ENCODE results near the gene GALNTL6. TPM values are rescaled to one million over a fixed set of nuclear protein-coding genes. Genes with fewer than 3 reads are reported as not detected.

The GALNTL6 gene
- total RNA-seq, 1 experiment from 2014 or later: not detected

DNA sequence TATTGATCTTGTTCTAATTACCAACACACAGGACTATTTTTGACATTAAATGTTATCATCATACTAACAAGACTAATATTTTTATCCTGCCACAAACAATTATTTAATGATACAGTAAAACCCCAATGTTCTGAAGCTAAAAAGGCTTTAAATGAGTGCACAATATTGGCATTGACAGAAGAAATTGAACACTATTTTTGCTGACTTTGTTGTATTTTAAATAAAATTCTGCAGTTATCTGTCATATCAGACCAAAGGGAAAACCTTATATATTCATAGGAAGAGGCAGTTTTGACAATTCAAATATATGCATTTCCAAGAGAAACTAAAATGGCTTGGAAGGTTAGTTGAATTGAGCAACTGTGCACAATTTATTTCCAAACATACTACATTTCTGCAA lies 957.6 kb downstream of the GALNTL6 start:
- ChIA-PET POLR2A (interaction anchor here (0.6 kb wide), 1 partner anchor 15 kb away, joined by 4 read pairs; no protein-coding TSS in a partner anchor), CTCF (interaction anchor here (1.3 kb wide), 1 partner anchor 28 kb away, joined by 3 read pairs; no protein-coding TSS in a partner anchor)
- intact Hi-C loops (cut with micrococcal nuclease): no loop called here
- TF ChIP-seq, protein P1, sequence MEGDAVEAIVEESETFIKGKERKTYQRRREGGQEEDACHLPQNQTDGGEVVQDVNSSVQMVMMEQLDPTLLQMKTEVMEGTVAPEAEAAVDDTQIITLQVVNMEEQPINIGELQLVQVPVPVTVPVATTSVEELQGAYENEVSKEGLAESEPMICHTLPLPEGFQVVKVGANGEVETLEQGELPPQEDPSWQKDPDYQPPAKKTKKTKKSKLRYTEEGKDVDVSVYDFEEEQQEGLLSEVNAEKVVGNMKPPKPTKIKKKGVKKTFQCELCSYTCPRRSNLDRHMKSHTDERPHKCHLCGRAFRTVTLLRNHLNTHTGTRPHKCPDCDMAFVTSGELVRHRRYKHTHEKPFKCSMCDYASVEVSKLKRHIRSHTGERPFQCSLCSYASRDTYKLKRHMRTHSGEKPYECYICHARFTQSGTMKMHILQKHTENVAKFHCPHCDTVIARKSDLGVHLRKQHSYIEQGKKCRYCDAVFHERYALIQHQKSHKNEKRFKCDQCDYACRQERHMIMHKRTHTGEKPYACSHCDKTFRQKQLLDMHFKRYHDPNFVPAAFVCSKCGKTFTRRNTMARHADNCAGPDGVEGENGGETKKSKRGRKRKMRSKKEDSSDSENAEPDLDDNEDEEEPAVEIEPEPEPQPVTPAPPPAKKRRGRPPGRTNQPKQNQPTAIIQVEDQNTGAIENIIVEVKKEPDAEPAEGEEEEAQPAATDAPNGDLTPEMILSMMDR (IDR thresholded peaks at IDR 0.05; ENCODE audit: unreplicated experiment): no peak
- Mint-ChIP-seq H3K36me3 (ENCODE audit: insufficient read depth, unreplicated experiment) (no peaks in the 10 kb centered on the region), H3K4me1 (ENCODE audit: insufficient read depth, unreplicated experiment) (no peaks in the 10 kb centered on the region), H3K9me3 (ENCODE audit: unreplicated experiment) (no peaks in the 10 kb centered on the region), H3K27ac (ENCODE audit: low read depth, unreplicated experiment) (no peak overlapping the region), H3K4me3 (ENCODE audit: unreplicated experiment) (no peak overlapping the region), H3K27me3 (ENCODE audit: insufficient read depth, unreplicated experiment) (peaks cover 90% of the 10 kb centered on the region)
- no TSS peak for BruUV-seq (replicated peaks)
- DNase-seq (ENCODE audit: unreplicated experiment): no peak

DNA sequence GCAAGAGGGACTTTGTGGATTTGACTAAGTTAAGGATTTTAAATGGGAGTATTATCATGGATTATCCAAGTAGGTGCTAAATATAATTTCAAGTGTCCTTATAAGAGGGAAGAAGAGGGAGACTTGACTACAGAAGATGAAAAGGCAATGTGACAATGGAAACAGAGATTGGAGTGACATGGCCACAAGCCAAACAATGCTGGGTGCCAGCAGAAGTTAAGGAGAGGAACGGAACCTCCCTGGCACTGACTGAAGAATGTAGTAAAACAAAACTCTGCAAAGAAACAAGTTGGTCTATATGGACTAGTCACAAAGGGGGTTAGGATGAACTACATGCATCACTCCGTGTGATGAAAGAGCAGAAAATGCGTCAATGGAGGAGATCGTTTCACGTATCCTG lies 959.6 kb downstream of the GALNTL6 start:
- no peak overlapping the region for H3K27ac Mint-ChIP-seq (ENCODE audit: low read depth, unreplicated experiment)
- intact Hi-C loops (cut with micrococcal nuclease): no loop called here
- no peak for DNase-seq (ENCODE audit: unreplicated experiment)
- ChIA-PET POLR2A (no interaction called here), CTCF (no interaction called here)
- H3K4me3 Mint-ChIP-seq (ENCODE audit: unreplicated experiment): no peak overlapping the region
- no peaks in the 10 kb centered on the region for H3K36me3 Mint-ChIP-seq (ENCODE audit: insufficient read depth, unreplicated experiment)
- BruUV-seq (replicated peaks): no TSS peak
- H3K27me3 Mint-ChIP-seq (ENCODE audit: insufficient read depth, unreplicated experiment): peaks cover 90% of the 10 kb centered on the region
- TF ChIP-seq, protein P1 (IDR thresholded peaks at IDR 0.05; ENCODE audit: unreplicated experiment): no peak
- H3K4me1 Mint-ChIP-seq (ENCODE audit: insufficient read depth, unreplicated experiment): no peaks in the 10 kb centered on the region
- H3K9me3 Mint-ChIP-seq (ENCODE audit: unreplicated experiment): no peaks in the 10 kb centered on the region

DNA sequence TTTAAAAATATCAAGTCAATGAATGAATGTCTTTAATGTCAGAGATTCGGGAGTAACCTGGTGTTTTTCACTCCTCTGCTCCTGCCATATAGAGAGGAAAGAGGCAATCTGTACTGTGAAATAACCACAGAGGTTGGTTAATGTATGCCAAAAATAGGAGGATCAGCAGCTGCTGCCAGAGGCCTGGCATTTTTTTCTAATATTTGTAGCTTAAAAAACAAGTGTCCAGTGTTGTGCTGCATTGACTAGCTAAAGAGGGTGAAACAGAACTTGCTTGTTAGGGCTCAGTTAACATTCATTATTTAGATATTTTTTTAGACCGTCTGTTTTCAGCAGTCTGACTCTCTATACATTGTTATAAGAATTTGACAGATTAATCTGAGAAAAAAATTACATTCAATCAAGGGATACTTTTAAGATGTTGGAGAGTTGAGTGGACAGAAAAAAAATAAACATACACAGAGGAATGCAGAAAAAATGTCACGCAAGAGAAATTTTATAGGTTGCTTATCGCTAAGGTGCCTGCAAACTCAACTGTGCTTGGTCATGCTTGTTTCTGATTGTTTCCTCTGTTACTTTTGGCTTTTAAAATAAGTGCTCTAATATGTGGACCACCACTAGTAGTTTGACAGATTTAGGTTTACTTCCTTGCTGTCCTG lies 963.1 kb downstream of the GALNTL6 start:
- intact Hi-C loops (cut with micrococcal nuclease): no loop called here
- BruUV-seq (replicated peaks): no TSS peak

DNA sequence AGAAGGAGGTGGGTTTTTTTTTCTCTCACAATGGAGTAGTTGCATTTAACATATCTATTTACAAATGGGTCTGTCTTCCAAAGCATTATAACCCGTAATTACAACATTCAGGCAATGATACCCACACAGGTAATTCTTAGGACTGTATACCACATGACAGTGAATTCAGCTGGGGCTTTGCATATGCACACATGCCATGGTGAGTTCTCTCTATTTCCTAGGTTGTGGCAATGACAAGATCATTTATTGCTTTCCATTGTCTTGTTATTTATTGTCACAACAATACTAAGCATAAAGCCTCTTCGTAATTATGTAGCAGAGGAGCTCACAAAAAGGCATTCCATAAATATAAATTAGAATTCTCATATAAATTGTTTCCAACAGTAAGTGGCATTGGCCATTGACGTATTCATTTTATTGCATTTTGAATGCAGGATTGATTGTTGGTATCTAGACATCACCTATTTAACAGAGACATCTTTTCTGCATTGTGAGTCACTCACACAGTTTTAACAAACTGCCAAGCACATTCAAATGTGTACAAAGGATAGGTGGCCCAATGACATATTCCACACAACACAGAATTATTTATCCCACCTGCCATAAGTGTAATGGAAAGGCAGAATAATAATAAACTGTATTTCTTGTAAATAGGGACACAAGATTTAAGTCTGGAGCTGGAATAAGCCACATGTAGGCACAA lies 964.7 kb downstream of the GALNTL6 start:
- Mint-ChIP-seq H3K9me3 (ENCODE audit: unreplicated experiment) (no peaks in the 10 kb centered on the region), H3K4me3 (ENCODE audit: unreplicated experiment) (no peak overlapping the region), H3K4me1 (ENCODE audit: insufficient read depth, unreplicated experiment) (no peaks in the 10 kb centered on the region), H3K36me3 (ENCODE audit: insufficient read depth, unreplicated experiment) (no peaks in the 10 kb centered on the region), H3K27me3 (ENCODE audit: insufficient read depth, unreplicated experiment) (peaks cover 100% of the 10 kb centered on the region), H3K27ac (ENCODE audit: low read depth, unreplicated experiment) (no peak overlapping the region)
- no peak for DNase-seq (ENCODE audit: unreplicated experiment)
- no TSS peak for BruUV-seq (replicated peaks)
- ChIA-PET CTCF (interaction anchor here (0.6 kb wide), 1 partner anchor 603 kb away, joined by 3 read pairs; no protein-coding TSS in a partner anchor), POLR2A (no interaction called here)
- intact Hi-C loops (cut with micrococcal nuclease): no loop called here
- TF ChIP-seq, protein P1 (IDR thresholded peaks at IDR 0.05; ENCODE audit: unreplicated experiment): no peak

More for the DNA sequence above, 963.1 kb downstream of the GALNTL6 start:
- Mint-ChIP-seq H3K4me3 (ENCODE audit: unreplicated experiment) (no peak overlapping the region), H3K9me3 (ENCODE audit: unreplicated experiment) (no peaks in the 10 kb centered on the region), H3K36me3 (ENCODE audit: insufficient read depth, unreplicated experiment) (no peaks in the 10 kb centered on the region), H3K27ac (ENCODE audit: low read depth, unreplicated experiment) (no peak overlapping the region), H3K27me3 (ENCODE audit: insufficient read depth, unreplicated experiment) (peaks cover 100% of the 10 kb centered on the region), H3K4me1 (ENCODE audit: insufficient read depth, unreplicated experiment) (no peaks in the 10 kb centered on the region)
- ChIA-PET CTCF (interaction anchor here (0.7 to 1.4 kb wide), 2 partner anchors 55 to 62 kb away, joined by 3 read pairs; no protein-coding TSS in a partner anchor), POLR2A (no interaction called here)
- TF ChIP-seq, protein P1 (IDR thresholded peaks at IDR 0.05; ENCODE audit: unreplicated experiment): no peak
- DNase-seq (ENCODE audit: unreplicated experiment): no peak
